K562 (cell line): Measurements from ENCODE around the gene APOBEC3F. TPM values are rescaled to one million over a fixed set of nuclear protein-coding genes. Genes with fewer than 3 reads are reported as not detected.

ENCODE experiments used
- ATAC-seq: fragments of 200-7000 bp; cut with Tn5 transposase; 3 replicates; pipeline ENCODE4 v1.9.1; 2020; ENCODE audit warnings: moderate library complexity
- BruUV-seq: library from RNA; stranded (reverse); fragments of 400-500 nt; replicated peaks from 2 replicates; lab custom pipeline; 2021; lab: Mats Ljungman, UMichigan
- CTCF ChIA-PET: fragments of 300-600 bp; formaldehyde crosslinking; extraction: SDS; loops from one replicate; lab custom pipeline; 2021; ENCODE audit warnings: low intra/inter-chr PET ratio; lab: Yijun Ruan, JAX
- POLR2A ChIA-PET: fragments of 300-600, 350-650 bp; sonication (Branson Sonifier 250); formaldehyde crosslinking; extraction: SDS; loops from one replicate; lab custom pipeline; 2021; ENCODE audit warnings: antibody characterized with exemption, inconsistent platforms; lab: Yijun Ruan, JAX
- DNase-seq, 4 experiments: peaks; one replicate each; pipeline versions ENCODE4 v3.0.0 to v3.0.0-alpha.2; 2011 to 2018; ENCODE audit warnings: low spot score in 3 of 4, mixed read lengths in 3 of 4; ENCODE audit errors: extremely low read depth in 1 of 4
- FAIRE-seq: peaks from 2 replicates; lab custom pipeline; 2011; peaks lifted over from hg19 to GRCh38; lab: Jason Lieb, UNC
- H2AFZ ChIP-seq: 2 replicates; pipeline ENCODE4 v1.6.0; 2011; ENCODE audit warnings: low read depth, low read length, control low read depth, inconsistent platforms
- H3K27ac ChIP-seq: fragments of 200-600 bp; 3 replicates; pipeline ENCODE4 v1.8.0; 2011; ENCODE audit warnings: low read depth, mild to moderate bottlenecking, control low read depth, inconsistent platforms, low read length, moderate library complexity, mixed read lengths; ENCODE audit errors: extremely low read depth
- H3K27me3 ChIP-seq, 2 experiments: fragments of 300-600 bp in 1 of 2; 2 replicates in 1 of 2; 3 replicates in 1 of 2; pipeline versions ENCODE4 v1.6.0 to v1.8.0; 2011; ENCODE audit warnings: inconsistent platforms in 2 of 2, low read length in 2 of 2, mild to moderate bottlenecking in 1 of 2, mixed read lengths in 1 of 2, moderate library complexity in 1 of 2; ENCODE audit not compliant: control insufficient read depth in 2 of 2, insufficient read depth in 2 of 2
- H3K36me3 ChIP-seq: fragments of 300-600 bp; 3 replicates; pipeline ENCODE4 v1.8.0; 2011; ENCODE audit warnings: mild to moderate bottlenecking, low read length, inconsistent platforms; ENCODE audit not compliant: control insufficient read depth, insufficient read depth
- H3K4me1 ChIP-seq, 2 experiments: fragments of 200-600 bp in 1 of 2; replicated peaks in 1 of 2; 2 replicates in 1 of 2; 3 replicates in 1 of 2; pipeline versions ENCODE4 v1.5.1 to v1.8.0; 2011; ENCODE audit warnings: inconsistent platforms in 2 of 2, low read length in 2 of 2, mild to moderate bottlenecking in 1 of 2, mixed read lengths in 1 of 2, moderate library complexity in 1 of 2; ENCODE audit not compliant: control insufficient read depth in 2 of 2, insufficient read depth in 2 of 2
- H3K4me2 ChIP-seq: 2 replicates; pipeline ENCODE4 v1.6.1; 2011; ENCODE audit warnings: low read length, control low read depth, inconsistent platforms, mixed read lengths; ENCODE audit not compliant: insufficient read depth
- H3K4me3 ChIP-seq: fragments of 200-600 bp; sonication (generic), shearing (Covaris generic); 2 replicates; pipeline ENCODE4 v1.5.1; 2016; ENCODE audit warnings: control low read depth, inconsistent platforms
- H3K79me2 ChIP-seq: fragments of 200-600 bp; 3 replicates; pipeline ENCODE4 v1.8.0; 2011; ENCODE audit warnings: low read length, inconsistent platforms; ENCODE audit not compliant: control insufficient read depth, insufficient read depth
- H3K9ac ChIP-seq, 2 experiments: 2 replicates each; pipeline versions ENCODE4 v1.6.0 to v1.6.1; 2011; ENCODE audit warnings: low read depth in 2 of 2, low read length in 2 of 2, control low read depth in 1 of 2, inconsistent platforms in 1 of 2, mild to moderate bottlenecking in 1 of 2, mixed read lengths in 1 of 2; ENCODE audit not compliant: insufficient read depth in 1 of 2
- H3K9me1 ChIP-seq: one replicate; pipeline ENCODE4 v1.6.0; 2011; ENCODE audit warnings: inconsistent platforms, mild to moderate bottlenecking, low read length, moderate library complexity; ENCODE audit not compliant: control insufficient read depth, insufficient read depth
- H3K9me3 ChIP-seq: replicated peaks from 2 replicates; pipeline ENCODE4 v1.5.1; 2011; ENCODE audit warnings: low read depth, low read length, inconsistent platforms; ENCODE audit not compliant: control insufficient read depth, insufficient read depth
- H4K20me1 ChIP-seq: replicated peaks from 2 replicates; pipeline ENCODE4 v1.6.1; 2011; ENCODE audit warnings: low read length, inconsistent platforms, mixed read lengths; ENCODE audit not compliant: control insufficient read depth, insufficient read depth
- POLR2G ChIP-seq: fragments of 200-400 bp; formaldehyde crosslinking; IDR thresholded peaks from 2 replicates; pipeline ENCODE4 v1.6.1; 2017; ENCODE audit warnings: low read depth, mild to moderate bottlenecking, antibody characterized with exemption, low read length, moderate library complexity
- RB1 ChIP-seq: fragments of 450-650 bp; IDR thresholded peaks from 2 replicates; pipeline ENCODE4 v1.6.1; 2017; ENCODE audit warnings: low read depth, mild to moderate bottlenecking
- ZBTB26 ChIP-seq: fragments of 450-650 bp; formaldehyde crosslinking; IDR thresholded peaks from 2 replicates; pipeline ENCODE4 v1.4.0; 2022; ENCODE audit warnings: missing genetic modification characterization
- WGBS: fragments of 100-300 bp; shearing (Covaris generic); methylation state at CpG from one replicate; pipeline ENCODE4 v1.1.6; 2016; ENCODE audit warnings: low coverage, mixed read lengths; ENCODE audit not compliant: insufficient coverage; ENCODE audit errors: missing lambda C conversion rate; 5-methylcytosine and 5-hydroxymethylcytosine counted together
- in situ Hi-C: fragments of 300-500 bp; cut with MboI; formaldehyde crosslinking; loops from 4 replicates; pipeline ENCODE4 v1.15.0; 2018; ENCODE audit warnings: inconsistent platforms, mixed read lengths
- intact Hi-C: fragments of 100-400 bp; cut with micrococcal nuclease; formaldehyde crosslinking; loops from 2 replicates; pipeline ENCODE4 v1.14.2; 2022
- polyA plus RNA-seq, 8 experiments: library from polyadenylated mRNA; depleted of rRNA in 4 of 8; stranded (reverse) in 5 of 8; unstranded in 3 of 8; fragments of >200 nt; fragmentation: Nextera tagmentation in 2 of 8; fragmentation: Illumina TruSeq in 1 of 8; extraction: Ambion mirVana in 2 of 8; extraction: Trizol in 1 of 8; gene quantifications; 2 replicates each; pipeline versions ENCODE4 v1.2.1 to v1.2.3, GENCODE V29; 2011 to 2014; ENCODE audit warnings: inconsistent platforms in 1 of 8, missing spikeins in 1 of 8
- total RNA-seq, 7 experiments: library from RNA; depleted of rRNA in 6 of 7; stranded (reverse); fragments of >200 nt in 6 of 7; fragmentation: Illumina TruSeq in 2 of 7; extraction: Trizol in 2 of 7; gene quantifications; 2 replicates each; pipeline versions ENCODE4 v1.2.1 to v1.2.3, GENCODE V29; 2011 to 2021; ENCODE audit warnings: low replicate concordance in 1 of 7

Gene APOBEC3F
- total and polyA plus RNA-seq, 9 of the 15 experiments (the other 6 are each of a cell fraction or from before 2014, with no cell fraction given), result 1.1 to 3.3 (median 1.9) TPM

GRCh38 chr22:39087881-39088684, 47.4 kb downstream of the APOBEC3F start:
- Histone ChIP-seq H3K36me3 (no peaks in the 10 kb centered on the region), H3K9ac (peak overlapping the region in 1 of 2 experiments; percentile 43; a peak in 1 of 4 replicates), H3K4me1 (peaks cover 2 to 25% of the 10 kb centered on the region in 2 experiments; a peak in 4 of 5 replicates), H4K20me1 (no peaks in the 10 kb centered on the region), H3K9me1 (no peaks in the 10 kb centered on the region), H3K9me3 (no peaks in the 10 kb centered on the region), H2AFZ (peak overlapping the region; percentile 68; the same call in 1 of the 2 replicates), H3K27me3 (no peaks in the 10 kb centered on the region), H3K79me2 (no peaks in the 10 kb centered on the region), H3K4me2 (no peak overlapping the region), H3K4me3 (no peak overlapping the region), H3K27ac (no peak overlapping the region)
- peak in 3 of 4 experiments; percentile 16 to 34 (median 24) for DNase-seq
- no TSS peak for BruUV-seq
- peak; percentile 50; the same call in 1 of the 2 replicates for TF ChIP-seq ZBTB26
- 0 out of 2 replicates have a peak, but pooled peaks have one; percentile 22 for TF ChIP-seq POLR2G
- no peak for TF ChIP-seq RB1
- intact Hi-C loops (no loop called here), in situ Hi-C loops (no loop called here)
- ChIA-PET POLR2A (interaction anchor here (0.6 kb wide), 1 partner anchor 11 kb away, joined by 3 read pairs; no protein-coding TSS in a partner anchor), CTCF (no interaction called here)
- peak; percentile 87 for ATAC-seq
- 38% methylated on average over 9 of the region's 18 CpGs for WGBS
- peak; percentile 46 for FAIRE-seq
